ENCODE results near the gene NMNAT3. TPM values are rescaled to one million over a fixed set of nuclear protein-coding genes. Genes with fewer than 3 reads are reported as not detected.

Gene NMNAT3
- total RNA-seq, 1 experiment from 2014 or later: 4.8 TPM

DNA sequence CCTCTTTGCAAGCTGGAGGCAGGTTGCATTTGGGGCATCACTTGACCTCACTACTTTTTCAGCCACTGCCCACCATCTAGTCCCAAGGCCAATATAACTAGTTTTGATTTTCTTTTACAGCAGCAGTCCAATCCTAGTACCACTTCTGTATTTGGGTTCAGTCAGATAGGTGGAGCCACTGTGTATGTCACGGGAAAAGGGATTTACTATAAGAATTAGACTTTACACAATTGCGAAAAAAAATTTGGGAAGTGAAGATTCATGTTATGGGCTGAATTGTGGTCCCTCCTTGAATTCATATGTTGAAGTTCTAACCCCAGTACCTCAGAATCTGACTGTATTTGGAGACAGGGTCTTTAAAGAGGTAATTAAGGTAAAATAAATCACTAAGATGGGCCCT, 37.4 kb upstream of the NMNAT3 start:
- Histone ChIP-seq H3K9me2 (replicated peaks; ENCODE audit: low read length) (no peaks in the 10 kb centered on the region), H3K4me2 (ENCODE audit: low read length) (no peak overlapping the region), H3K9ac (ENCODE audit: low read length) (no peak overlapping the region), H2AFZ (ENCODE audit: low read length) (no peak overlapping the region), H3K27me3 (ENCODE audit: low read length) (no peaks in the 10 kb centered on the region), H3K27ac (ENCODE audit: low read length) (no peak overlapping the region), H3K4me1 (ENCODE audit: insufficient read depth, low read length) (no peaks in the 10 kb centered on the region), H3K36me3 (ENCODE audit: low read depth, low read length) (no peaks in the 10 kb centered on the region), H4K20me1 (ENCODE audit: low read length) (no peaks in the 10 kb centered on the region), H3K9me3 (ENCODE audit: low read length) (no peaks in the 10 kb centered on the region), H3K79me2 (ENCODE audit: low read length) (no peaks in the 10 kb centered on the region), H3K4me3 (ENCODE audit: low read length) (no peak overlapping the region), H3F3A (ENCODE audit: low read length, unreplicated experiment) (no peaks in the 10 kb centered on the region)
- DNase-seq (no peak), ATAC-seq (no peak)
- no TSS peak for BruUV-seq (replicated peaks)
- TF ChIP-seq, protein P1, sequence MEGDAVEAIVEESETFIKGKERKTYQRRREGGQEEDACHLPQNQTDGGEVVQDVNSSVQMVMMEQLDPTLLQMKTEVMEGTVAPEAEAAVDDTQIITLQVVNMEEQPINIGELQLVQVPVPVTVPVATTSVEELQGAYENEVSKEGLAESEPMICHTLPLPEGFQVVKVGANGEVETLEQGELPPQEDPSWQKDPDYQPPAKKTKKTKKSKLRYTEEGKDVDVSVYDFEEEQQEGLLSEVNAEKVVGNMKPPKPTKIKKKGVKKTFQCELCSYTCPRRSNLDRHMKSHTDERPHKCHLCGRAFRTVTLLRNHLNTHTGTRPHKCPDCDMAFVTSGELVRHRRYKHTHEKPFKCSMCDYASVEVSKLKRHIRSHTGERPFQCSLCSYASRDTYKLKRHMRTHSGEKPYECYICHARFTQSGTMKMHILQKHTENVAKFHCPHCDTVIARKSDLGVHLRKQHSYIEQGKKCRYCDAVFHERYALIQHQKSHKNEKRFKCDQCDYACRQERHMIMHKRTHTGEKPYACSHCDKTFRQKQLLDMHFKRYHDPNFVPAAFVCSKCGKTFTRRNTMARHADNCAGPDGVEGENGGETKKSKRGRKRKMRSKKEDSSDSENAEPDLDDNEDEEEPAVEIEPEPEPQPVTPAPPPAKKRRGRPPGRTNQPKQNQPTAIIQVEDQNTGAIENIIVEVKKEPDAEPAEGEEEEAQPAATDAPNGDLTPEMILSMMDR (conservative IDR thresholded peaks at IDR 0.05; ENCODE audit: low read depth, low read length): no peak
- TF ChIP-seq EZH2 (IDR thresholded peaks at IDR 0.05; ENCODE audit: low read length, unreplicated experiment): no peak
- TF ChIP-seq EZH2phosphoT487 (IDR thresholded peaks at IDR 0.05; ENCODE audit: borderline replicate concordance, low read length): no peak
- intact Hi-C loops (cut with micrococcal nuclease): no loop called here
- ChIA-PET POLR2A (ENCODE audit: unreplicated experiment) (no interaction called here), CTCF (no interaction called here)

DNA sequence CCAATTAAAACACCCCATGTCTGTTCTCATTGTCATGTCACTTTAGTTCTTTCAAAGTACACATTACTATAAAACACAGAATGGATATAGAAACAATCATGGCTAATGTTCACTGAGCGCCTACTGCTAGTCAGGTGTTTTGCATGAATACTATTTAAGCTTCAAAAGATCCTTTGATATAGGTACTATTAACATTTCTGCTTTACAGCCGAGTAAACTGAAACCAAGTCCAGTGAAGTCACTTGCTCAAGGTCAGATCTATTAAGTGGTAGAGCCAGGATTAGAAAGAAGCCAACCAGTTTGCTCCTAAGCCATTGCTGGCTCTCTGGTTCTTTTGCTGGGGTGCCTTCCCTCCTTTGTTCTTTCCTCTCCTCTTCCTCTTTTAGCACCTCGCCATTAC, 32.4 kb upstream of the NMNAT3 start:
- H3K79me2 ChIP-seq (ENCODE audit: low read length): no peaks in the 10 kb centered on the region
- H3K9me2 ChIP-seq (replicated peaks; ENCODE audit: low read length): no peaks in the 10 kb centered on the region
- H4K20me1 ChIP-seq (ENCODE audit: low read length): no peaks in the 10 kb centered on the region
- intact Hi-C loops (cut with micrococcal nuclease): no loop called here
- H3K27ac ChIP-seq (ENCODE audit: low read length): no peak overlapping the region
- ChIA-PET POLR2A (ENCODE audit: unreplicated experiment) (no interaction called here), CTCF (no interaction called here)
- no peaks in the 10 kb centered on the region for H3K27me3 ChIP-seq (ENCODE audit: low read length)
- no peak overlapping the region for H3K4me2 ChIP-seq (ENCODE audit: low read length)
- no peaks in the 10 kb centered on the region for H3K36me3 ChIP-seq (ENCODE audit: low read depth, low read length)
- H3F3A ChIP-seq (ENCODE audit: low read length, unreplicated experiment): no peaks in the 10 kb centered on the region
- H3K9ac ChIP-seq (ENCODE audit: low read length): no peak overlapping the region
- TF ChIP-seq, protein P1 (conservative IDR thresholded peaks at IDR 0.05; ENCODE audit: low read depth, low read length): no peak
- no peak for TF ChIP-seq EZH2phosphoT487 (IDR thresholded peaks at IDR 0.05; ENCODE audit: borderline replicate concordance, low read length)
- TF ChIP-seq EZH2 (IDR thresholded peaks at IDR 0.05; ENCODE audit: low read length, unreplicated experiment): no peak
- ATAC-seq (no peak), DNase-seq (no peak)
- H3K4me1 ChIP-seq (ENCODE audit: insufficient read depth, low read length): no peaks in the 10 kb centered on the region
- BruUV-seq (replicated peaks): no TSS peak
- no peaks in the 10 kb centered on the region for H3K9me3 ChIP-seq (ENCODE audit: low read length)
- H3K4me3 ChIP-seq (ENCODE audit: low read length): no peak overlapping the region
- H2AFZ ChIP-seq (ENCODE audit: low read length): no peak overlapping the region

DNA sequence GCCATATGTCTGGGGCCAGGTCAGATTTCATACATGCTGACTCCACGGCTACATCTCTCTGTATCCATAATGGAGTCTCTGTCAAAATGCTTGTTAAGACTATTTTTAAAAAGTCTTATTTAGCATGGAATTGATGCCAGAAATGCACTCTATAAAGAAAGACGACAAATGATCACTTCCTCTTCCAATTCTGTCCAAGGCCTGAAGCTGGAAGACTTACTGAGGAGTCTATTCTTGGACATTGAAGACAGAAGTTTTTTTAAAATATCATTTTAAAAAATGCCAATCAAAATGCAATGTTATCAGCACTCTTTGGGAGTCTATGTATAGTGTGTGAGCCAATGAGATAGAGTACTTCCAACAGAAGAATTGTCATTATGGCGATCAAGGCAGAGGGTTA, 27.9 kb upstream of the NMNAT3 start:
- no peak for ATAC-seq
- Histone ChIP-seq H3K36me3 (ENCODE audit: low read depth, low read length) (no peaks in the 10 kb centered on the region), H3K4me2 (ENCODE audit: low read length) (no peak overlapping the region), H3K4me3 (ENCODE audit: low read length) (no peak overlapping the region), H3K79me2 (ENCODE audit: low read length) (no peaks in the 10 kb centered on the region), H4K20me1 (ENCODE audit: low read length) (no peaks in the 10 kb centered on the region), H3K9ac (ENCODE audit: low read length) (no peak overlapping the region), H3K27ac (ENCODE audit: low read length) (no peak overlapping the region), H3F3A (ENCODE audit: low read length, unreplicated experiment) (no peaks in the 10 kb centered on the region), H3K9me2 (replicated peaks; ENCODE audit: low read length) (no peaks in the 10 kb centered on the region), H3K4me1 (ENCODE audit: insufficient read depth, low read length) (no peaks in the 10 kb centered on the region), H3K27me3 (ENCODE audit: low read length) (peaks cover 15% of the 10 kb centered on the region), H2AFZ (ENCODE audit: low read length) (no peak overlapping the region), H3K9me3 (ENCODE audit: low read length) (no peaks in the 10 kb centered on the region)
- TF ChIP-seq EZH2 (IDR thresholded peaks at IDR 0.05; ENCODE audit: low read length, unreplicated experiment) (no peak), EZH2phosphoT487 (IDR thresholded peaks at IDR 0.05; ENCODE audit: borderline replicate concordance, low read length) (no peak)
- TF ChIP-seq, protein P1 (conservative IDR thresholded peaks at IDR 0.05; ENCODE audit: low read depth, low read length): no peak
- ChIA-PET CTCF (no interaction called here), POLR2A (ENCODE audit: unreplicated experiment) (no interaction called here)
- no TSS peak for BruUV-seq (replicated peaks)
- no peak for DNase-seq
- intact Hi-C loops (cut with micrococcal nuclease): no loop called here
